HEK293 (cell line): ENCODE measurements around the gene TIRAP.

ENCODE experiments used
- CTCF ChIP-seq: fragments of 450-650 bp; formaldehyde crosslinking; IDR thresholded peaks from 2 replicates; pipeline ENCODE4 v1.5.1; 2016; ENCODE audit warnings: missing biosample characterization, missing genetic modification characterization
- MYNN ChIP-seq: fragments of 450-650 bp; formaldehyde crosslinking; IDR thresholded peaks from 2 replicates; pipeline ENCODE4 v1.5.1; 2016; ENCODE audit warnings: missing biosample characterization, missing genetic modification characterization, borderline replicate concordance
- ZNF174 ChIP-seq: fragments of 450-650 bp; formaldehyde crosslinking; IDR thresholded peaks from 2 replicates; pipeline ENCODE4 v1.5.0; 2017; ENCODE audit warnings: missing biosample characterization, mild to moderate bottlenecking, missing genetic modification characterization

- TF ChIP-seq MYNN (tag by site-specific recombination) (no peak), CTCF (tag by site-specific recombination) (no peak), ZNF174 (tag by site-specific recombination) (no peak)
Measured at GRCh38 chr11:126312961-126313360, 30.1 kb downstream of the TIRAP start.
